ENCODE results near the gene SORBS1. TPM values are rescaled to one million over a fixed set of nuclear protein-coding genes. Genes with fewer than 3 reads are reported as not detected.

The SORBS1 gene
- total and polyA plus RNA-seq, 8 donors = 11.4 to 25.6 (median 16.8) TPM

GRCh38 chr10:95341716-95342130 is 219.4 kb downstream of the SORBS1 start:
- no peak for TF ChIP-seq CTCF (IDR thresholded peaks at IDR 0.05)
- WGBS, 2 donors = 79% methylated on average over 3 of the region's 3 CpGs
- no peaks in the 10 kb centered on the region for H3K9me3 ChIP-seq
- H3K36me3 ChIP-seq = no peaks in the 10 kb centered on the region
- DNase-seq (no peak), FAIRE-seq (no peak), ATAC-seq (no peak)
- no peaks in the 10 kb centered on the region for H3K4me1 ChIP-seq
- no peak overlapping the region for H3K27ac ChIP-seq
- no peaks in the 10 kb centered on the region for H3K27me3 ChIP-seq
- no peak overlapping the region for H3K4me3 ChIP-seq
- intact Hi-C loops (cut with DNase I) = no loop called here

GRCh38 chr10:95339863-95340262 is 221.3 kb downstream of the SORBS1 start:
- no peak for FAIRE-seq

GRCh38 chr10:95337423-95338160 is 223.6 kb downstream of the SORBS1 start:
- FAIRE-seq = no peak
- ATAC-seq = no peak
- DNase-seq = no peak
- intact Hi-C loops (cut with DNase I) = no loop called here
- Histone ChIP-seq H3K9me3 (no peaks in the 10 kb centered on the region), H3K4me3 (no peak overlapping the region), H3K36me3 (no peaks in the 10 kb centered on the region), H3K4me1 (no peaks in the 10 kb centered on the region), H3K27me3 (no peaks in the 10 kb centered on the region), H3K27ac (no peak overlapping the region)
- 95% methylated on average over 10 of the region's 10 CpGs for WGBS, 2 donors
- TF ChIP-seq CTCF (IDR thresholded peaks at IDR 0.05) = no peak

More at GRCh38 chr10:95339863-95340262, 221.3 kb downstream of the SORBS1 start:
- no peak for DNase-seq
- no peak for TF ChIP-seq CTCF (IDR thresholded peaks at IDR 0.05)
- Histone ChIP-seq H3K27ac (no peak overlapping the region), H3K4me1 (no peaks in the 10 kb centered on the region), H3K27me3 (no peaks in the 10 kb centered on the region), H3K9me3 (no peaks in the 10 kb centered on the region), H3K36me3 (no peaks in the 10 kb centered on the region), H3K4me3 (no peak overlapping the region)
- no peak for ATAC-seq
- intact Hi-C loops (cut with DNase I) = no loop called here
- WGBS, 2 donors = 98 to 100% methylated on average over 1 of the region's 1 CpG

GRCh38 chr10:95336702-95337101 is 224.5 kb downstream of the SORBS1 start:
- no peak for TF ChIP-seq CTCF (IDR thresholded peaks at IDR 0.05)
- ATAC-seq = no peak
- Histone ChIP-seq H3K36me3 (no peaks in the 10 kb centered on the region), H3K9me3 (no peaks in the 10 kb centered on the region), H3K4me1 (no peaks in the 10 kb centered on the region), H3K27me3 (no peaks in the 10 kb centered on the region), H3K27ac (no peak overlapping the region), H3K4me3 (no peak overlapping the region)
- DNase-seq = no peak
- no peak for FAIRE-seq
- 93 to 95% methylated on average over 9 of the region's 9 CpGs for WGBS, 2 donors
- intact Hi-C loops (cut with DNase I) = no loop called here

- no peaks in the 10 kb centered on the region for H3K36me3 ChIP-seq
- FAIRE-seq (no peak), ATAC-seq (no peak), DNase-seq (no peak)
- intact Hi-C loops (cut with DNase I) = no loop called here
- TF ChIP-seq CTCF (IDR thresholded peaks at IDR 0.05) = no peak
- WGBS, 2 donors = 92 to 97% methylated on average over 19 of the region's 19 CpGs
- no peaks in the 10 kb centered on the region for H3K4me1 ChIP-seq
- H3K9me3 ChIP-seq = no peaks in the 10 kb centered on the region
- no peak overlapping the region for H3K27ac ChIP-seq
- H3K27me3 ChIP-seq = no peaks in the 10 kb centered on the region
- no peak overlapping the region for H3K4me3 ChIP-seq
Observed at GRCh38 chr10:95335933-95336699, 225.1 kb downstream of the SORBS1 start.

Measured in pancreas (tissue), 10 donors.